ENCODE results near the gene HSD17B12. TPM values are rescaled to one million over a fixed set of nuclear protein-coding genes. Genes with fewer than 3 reads are reported as not detected.

HSD17B12 gene
- total and polyA plus RNA-seq, 12 donors = 32.9 to 122 (median 79.1) TPM

GRCh38 chr11:43818220-43818619, 137.7 kb downstream of the HSD17B12 start:
- 82 to 94% methylated on average over 1 of the region's 1 CpG for WGBS, 2 donors
- DNase-seq (no peak), ATAC-seq (no peak)
- no peak overlapping the region for H3K27ac ChIP-seq
- no peaks in the 10 kb centered on the region for H3K27me3 ChIP-seq
- intact Hi-C loops (cut with DNase I) = loop anchor here in 1 of 10 donors (10.0 kb wide), 1 partner anchor 313 kb away; no protein-coding TSS in a partner anchor
- TF ChIP-seq CTCF (IDR thresholded peaks at IDR 0.05) = no peak
- peaks cover 0 to 49% (median 0%) of the 10 kb centered on the region in 9 donors for H3K36me3 ChIP-seq
- no peaks in the 10 kb centered on the region for H3K9me3 ChIP-seq
- no peaks in the 10 kb centered on the region for H3K4me1 ChIP-seq
- H3K4me3 ChIP-seq = no peak overlapping the region

GRCh38 chr11:43819926-43820325, 139.4 kb downstream of the HSD17B12 start:
- Histone ChIP-seq H3K4me3 (no peak overlapping the region), H3K27ac (no peak overlapping the region), H3K27me3 (no peaks in the 10 kb centered on the region), H3K9me3 (no peaks in the 10 kb centered on the region), H3K4me1 (no peaks in the 10 kb centered on the region), H3K36me3 (peaks cover 0 to 57% (median 0%) of the 10 kb centered on the region in 9 donors)
- intact Hi-C loops (cut with DNase I) = loop anchor here in 1 of 10 donors (10.0 kb wide), 1 partner anchor 315 kb away; no protein-coding TSS in a partner anchor
- no peak for DNase-seq
- WGBS, 2 donors = 97 to 100% methylated on average over 2 of the region's 2 CpGs
- ATAC-seq = no peak
- TF ChIP-seq CTCF (IDR thresholded peaks at IDR 0.05) = no peak

- TF ChIP-seq CTCF (IDR thresholded peaks at IDR 0.05) = no peak
- DNase-seq (no peak), ATAC-seq (no peak)
- no peaks in the 10 kb centered on the region for H3K27me3 ChIP-seq
- no peak overlapping the region for H3K27ac ChIP-seq
- WGBS, 2 donors = 98% methylated on average over 6 of the region's 6 CpGs
- intact Hi-C loops (cut with DNase I) = no loop called here
- peaks cover 0 to 32% (median 0%) of the 10 kb centered on the region in 9 donors for H3K36me3 ChIP-seq
- H3K4me3 ChIP-seq = no peak overlapping the region
- H3K4me1 ChIP-seq = no peaks in the 10 kb centered on the region
- H3K9me3 ChIP-seq = no peaks in the 10 kb centered on the region
Observed at GRCh38 chr11:43823316-43823715, 142.8 kb downstream of the HSD17B12 start.

GRCh38 chr11:43823851-43824250, 143.3 kb downstream of the HSD17B12 start:
- H3K27me3 ChIP-seq = no peaks in the 10 kb centered on the region
- WGBS, 2 donors = 96 to 98% methylated on average over 5 of the region's 5 CpGs
- intact Hi-C loops (cut with DNase I) = no loop called here
- H3K9me3 ChIP-seq = no peaks in the 10 kb centered on the region
- TF ChIP-seq CTCF (IDR thresholded peaks at IDR 0.05) = no peak
- no peak overlapping the region for H3K4me3 ChIP-seq
- ATAC-seq = no peak
- no peak overlapping the region for H3K27ac ChIP-seq
- DNase-seq = no peak
- peaks cover 0 to 4% (median 0%) of the 10 kb centered on the region in 9 donors for H3K4me1 ChIP-seq
- peaks cover 0 to 29% (median 0%) of the 10 kb centered on the region in 9 donors for H3K36me3 ChIP-seq

Data from heart right ventricle (tissue), 16 donors.